Measurements from ENCODE around the gene MAN2A1. TPM values are rescaled to one million over a fixed set of nuclear protein-coding genes. Genes with fewer than 3 reads are reported as not detected.

Gene MAN2A1
- polyA plus RNA-seq, 1 donor from 2014 or later: 21.5 TPM

- H3K36me3 Mint-ChIP-seq: peaks cover 5% of the 10 kb centered on the region
- peaks cover 54 to 56% (median 54%) of the 10 kb centered on the region in 3 donors for H3K4me1 Mint-ChIP-seq
- peak overlapping the region; percentile 84 to 96 (median 95) for H3K27ac Mint-ChIP-seq
- H3K9me3 Mint-ChIP-seq: peaks cover 0 to 5% (median 3%) of the 10 kb centered on the region in 3 donors
- no peaks in the 10 kb centered on the region for H3K27me3 Mint-ChIP-seq
- peak overlapping the region; percentile 86 to 96 (median 94) for H3K4me3 Mint-ChIP-seq
These were observed 2.3 kb downstream of the MAN2A1 start for GRCh38 chr5:109691996-109692395.

- no peaks in the 10 kb centered on the region for H3K27me3 Mint-ChIP-seq
- H3K4me3 Mint-ChIP-seq: peak overlapping the region; percentile 86 to 96 (median 94)
- peaks cover 62 to 64% (median 62%) of the 10 kb centered on the region in 3 donors for H3K4me1 Mint-ChIP-seq
- peaks cover 5% of the 10 kb centered on the region for H3K36me3 Mint-ChIP-seq
- H3K27ac Mint-ChIP-seq: peak overlapping the region; percentile 60 to 95 (median 84)
- H3K9me3 Mint-ChIP-seq: peaks cover 0 to 5% (median 3%) of the 10 kb centered on the region in 3 donors
These were observed 3.1 kb downstream of the MAN2A1 start for GRCh38 chr5:109692852-109693251.

- H3K27me3 Mint-ChIP-seq: no peaks in the 10 kb centered on the region
- H3K36me3 Mint-ChIP-seq: peaks cover 5% of the 10 kb centered on the region
- no peaks in the 10 kb centered on the region for H3K9me3 Mint-ChIP-seq
- H3K4me1 Mint-ChIP-seq: peaks cover 66 to 72% (median 70%) of the 10 kb centered on the region in 3 donors
- H3K4me3 Mint-ChIP-seq: peak overlapping the region; percentile 86 to 96 (median 94)
- peak overlapping the region; percentile 61 to 95 (median 84) for H3K27ac Mint-ChIP-seq
These were observed 4.0 kb downstream of the MAN2A1 start for GRCh38 chr5:109693535-109694400.

- Mint-ChIP-seq H3K27me3 (no peaks in the 10 kb centered on the region), H3K9me3 (no peaks in the 10 kb centered on the region), H3K27ac (peak overlapping the region; percentile 84 to 95 (median 95)), H3K36me3 (peaks cover 8% of the 10 kb centered on the region), H3K4me1 (peaks cover 70 to 78% (median 74%) of the 10 kb centered on the region in 3 donors), H3K4me3 (peak overlapping the region; percentile 78 to 96 (median 94))
These were observed 4.7 kb downstream of the MAN2A1 start for GRCh38 chr5:109694451-109694891.

GRCh38 chr5:109695005-109695926 is 5.5 kb downstream of the MAN2A1 start:
- Mint-ChIP-seq H3K27ac (peak overlapping the region; percentile 84 to 95 (median 95)), H3K27me3 (no peaks in the 10 kb centered on the region), H3K36me3 (peaks cover 10% of the 10 kb centered on the region), H3K4me1 (peaks cover 77 to 86% (median 79%) of the 10 kb centered on the region in 3 donors), H3K9me3 (no peaks in the 10 kb centered on the region), H3K4me3 (peak overlapping the region; percentile 84 to 95 (median 92))

- Mint-ChIP-seq H3K36me3 (peaks cover 10% of the 10 kb centered on the region), H3K27ac (peak overlapping the region in 2 of 3 donors; percentile 49 to 95), H3K4me3 (peak overlapping the region in 3 of 4 donors; percentile 41 to 55 (median 41)), H3K27me3 (no peaks in the 10 kb centered on the region), H3K4me1 (peaks cover 81 to 87% (median 85%) of the 10 kb centered on the region in 3 donors), H3K9me3 (no peaks in the 10 kb centered on the region)
These were observed 7.6 kb downstream of the MAN2A1 start for GRCh38 chr5:109697339-109697738.

- Mint-ChIP-seq H3K9me3 (no peaks in the 10 kb centered on the region), H3K4me3 (peak overlapping the region; percentile 38 to 77 (median 64)), H3K36me3 (peaks cover 10% of the 10 kb centered on the region), H3K27ac (peak overlapping the region in 2 of 3 donors; percentile 44 to 76), H3K27me3 (no peaks in the 10 kb centered on the region), H3K4me1 (peaks cover 59 to 70% (median 66%) of the 10 kb centered on the region in 3 donors)
These were observed 10.9 kb downstream of the MAN2A1 start for GRCh38 chr5:109700516-109701153.

- Mint-ChIP-seq H3K4me1 (peaks cover 59 to 72% (median 67%) of the 10 kb centered on the region in 3 donors), H3K4me3 (peak overlapping the region in 2 of 4 donors; percentile 69 to 78), H3K36me3 (peaks cover 9% of the 10 kb centered on the region), H3K27ac (no peak overlapping the region), H3K27me3 (no peaks in the 10 kb centered on the region), H3K9me3 (no peaks in the 10 kb centered on the region)
These were observed 11.5 kb downstream of the MAN2A1 start for GRCh38 chr5:109701252-109701651.

- peak overlapping the region in 1 of 3 donors; percentile 55 for H3K27ac Mint-ChIP-seq
- no peaks in the 10 kb centered on the region for H3K9me3 Mint-ChIP-seq
- peaks cover 11% of the 10 kb centered on the region for H3K36me3 Mint-ChIP-seq
- H3K4me3 Mint-ChIP-seq: peak overlapping the region in 2 of 4 donors; percentile 14 to 73
- peaks cover 55 to 70% (median 68%) of the 10 kb centered on the region in 3 donors for H3K4me1 Mint-ChIP-seq
- H3K27me3 Mint-ChIP-seq: no peaks in the 10 kb centered on the region
These were observed 12.1 kb downstream of the MAN2A1 start for GRCh38 chr5:109701792-109702191.

GRCh38 chr5:109703166-109703565 is 13.4 kb downstream of the MAN2A1 start:
- H3K9me3 Mint-ChIP-seq: no peaks in the 10 kb centered on the region
- peaks cover 12% of the 10 kb centered on the region for H3K36me3 Mint-ChIP-seq
- peaks cover 49 to 70% (median 68%) of the 10 kb centered on the region in 3 donors for H3K4me1 Mint-ChIP-seq
- H3K27ac Mint-ChIP-seq: no peak overlapping the region
- peak overlapping the region in 1 of 4 donors; percentile 24 for H3K4me3 Mint-ChIP-seq
- H3K27me3 Mint-ChIP-seq: no peaks in the 10 kb centered on the region

- no peaks in the 10 kb centered on the region for H3K9me3 Mint-ChIP-seq
- peaks cover 12% of the 10 kb centered on the region for H3K36me3 Mint-ChIP-seq
- H3K4me1 Mint-ChIP-seq: peaks cover 50 to 74% (median 67%) of the 10 kb centered on the region in 3 donors
- no peak overlapping the region for H3K27ac Mint-ChIP-seq
- H3K4me3 Mint-ChIP-seq: no peak overlapping the region
- H3K27me3 Mint-ChIP-seq: no peaks in the 10 kb centered on the region
These were observed 14.1 kb downstream of the MAN2A1 start for GRCh38 chr5:109703829-109704228.

GRCh38 chr5:109704282-109704952 is 14.7 kb downstream of the MAN2A1 start:
- no peak overlapping the region for H3K27ac Mint-ChIP-seq
- no peaks in the 10 kb centered on the region for H3K27me3 Mint-ChIP-seq
- peaks cover 50 to 75% (median 68%) of the 10 kb centered on the region in 3 donors for H3K4me1 Mint-ChIP-seq
- no peaks in the 10 kb centered on the region for H3K9me3 Mint-ChIP-seq
- H3K36me3 Mint-ChIP-seq: peaks cover 9% of the 10 kb centered on the region
- H3K4me3 Mint-ChIP-seq: no peak overlapping the region

- Mint-ChIP-seq H3K27ac (no peak overlapping the region), H3K9me3 (no peaks in the 10 kb centered on the region), H3K4me1 (peaks cover 44 to 70% (median 64%) of the 10 kb centered on the region in 3 donors), H3K4me3 (no peak overlapping the region), H3K27me3 (no peaks in the 10 kb centered on the region), H3K36me3 (peaks cover 6% of the 10 kb centered on the region)
These were observed 15.9 kb downstream of the MAN2A1 start for GRCh38 chr5:109705596-109705995.

- H3K36me3 Mint-ChIP-seq: peaks cover 6% of the 10 kb centered on the region
- no peak overlapping the region for H3K4me3 Mint-ChIP-seq
- H3K9me3 Mint-ChIP-seq: no peaks in the 10 kb centered on the region
- H3K27ac Mint-ChIP-seq: no peak overlapping the region
- no peaks in the 10 kb centered on the region for H3K27me3 Mint-ChIP-seq
- H3K4me1 Mint-ChIP-seq: peaks cover 43 to 67% (median 61%) of the 10 kb centered on the region in 3 donors
These were observed 16.4 kb downstream of the MAN2A1 start for GRCh38 chr5:109706095-109706494.

All from IgD-negative memory B cell (primary cell).